Measurements from ENCODE around the gene ADCYAP1. TPM values are rescaled to one million over a fixed set of nuclear protein-coding genes. Genes with fewer than 3 reads are reported as not detected.

ADCYAP1 gene
- total and polyA plus RNA-seq, 5 experiments from 2014 or later: not detected

GRCh38 chr18:903701-904100 lies 970 bp upstream of the ADCYAP1 start:
- peak overlapping the region in 1 of 10 donors; percentile 49 for H3K27ac Mint-ChIP-seq
- H3K9me3 Mint-ChIP-seq: peaks cover 0 to 25% (median 8%) of the 10 kb centered on the region in 9 donors
- peaks cover 42 to 86% (median 60%) of the 10 kb centered on the region in 5 donors for H3K27me3 Mint-ChIP-seq
- ATAC-seq (no peak), DNase-seq (peak in 4 of 10 donors; percentile 9 to 37 (median 30))
- peaks cover 2 to 22% (median 7%) of the 10 kb centered on the region in 3 donors for H3K36me3 Mint-ChIP-seq
- POLR2A ChIA-PET: no interaction called here
- H3K4me3 Mint-ChIP-seq: peak overlapping the region in 1 of 10 donors; percentile 14
- peaks cover 9 to 25% (median 16%) of the 10 kb centered on the region in 4 donors for H3K4me1 Mint-ChIP-seq

GRCh38 chr18:905307-905947 lies 756 bp downstream of the ADCYAP1 start:
- ATAC-seq (no peak), DNase-seq (no peak)
- peaks cover 39 to 86% (median 61%) of the 10 kb centered on the region in 5 donors for H3K27me3 Mint-ChIP-seq
- H3K4me3 Mint-ChIP-seq: peak overlapping the region in 7 of 10 donors; percentile 26 to 75 (median 58)
- POLR2A ChIA-PET: no interaction called here
- H3K36me3 Mint-ChIP-seq: peaks cover 2 to 25% (median 9%) of the 10 kb centered on the region in 3 donors
- H3K27ac Mint-ChIP-seq: peak overlapping the region in 1 of 10 donors; percentile 63
- peaks cover 11 to 28% (median 22%) of the 10 kb centered on the region in 4 donors for H3K4me1 Mint-ChIP-seq
- peaks cover 0 to 25% (median 10%) of the 10 kb centered on the region in 9 donors for H3K9me3 Mint-ChIP-seq

GRCh38 chr18:905948-906415 lies 1.3 kb downstream of the ADCYAP1 start:
- DNase-seq (no peak), ATAC-seq (no peak)
- H3K4me1 Mint-ChIP-seq: peaks cover 11 to 28% (median 22%) of the 10 kb centered on the region in 4 donors
- peaks cover 41 to 86% (median 61%) of the 10 kb centered on the region in 5 donors for H3K27me3 Mint-ChIP-seq
- POLR2A ChIA-PET: no interaction called here
- H3K9me3 Mint-ChIP-seq: peaks cover 0 to 25% (median 10%) of the 10 kb centered on the region in 9 donors
- H3K4me3 Mint-ChIP-seq: peak overlapping the region in 8 of 10 donors; percentile 26 to 76 (median 66)
- H3K27ac Mint-ChIP-seq: peak overlapping the region in 2 of 10 donors; percentile 24 to 63
- H3K36me3 Mint-ChIP-seq: peaks cover 2 to 25% (median 9%) of the 10 kb centered on the region in 3 donors

- POLR2A ChIA-PET: no interaction called here
- Mint-ChIP-seq H3K27me3 (peaks cover 42 to 86% (median 60%) of the 10 kb centered on the region in 5 donors), H3K27ac (peak overlapping the region in 1 of 10 donors; percentile 13), H3K4me1 (peaks cover 11 to 28% (median 22%) of the 10 kb centered on the region in 4 donors), H3K36me3 (peaks cover 2 to 25% (median 9%) of the 10 kb centered on the region in 3 donors), H3K9me3 (peaks cover 0 to 25% (median 10%) of the 10 kb centered on the region in 9 donors), H3K4me3 (peak overlapping the region; percentile 20 to 80 (median 58))
- ATAC-seq (peak in 1 of 2 donors; percentile 23), DNase-seq (no peak)
Measured at GRCh38 chr18:906416-907114, 1.9 kb downstream of the ADCYAP1 start.

GRCh38 chr18:907115-907884 lies 2.6 kb downstream of the ADCYAP1 start:
- no peak overlapping the region for H3K27ac Mint-ChIP-seq
- peaks cover 11 to 28% (median 22%) of the 10 kb centered on the region in 4 donors for H3K4me1 Mint-ChIP-seq
- H3K36me3 Mint-ChIP-seq: peaks cover 2 to 22% (median 9%) of the 10 kb centered on the region in 3 donors
- DNase-seq: no peak
- peaks cover 0 to 23% (median 10%) of the 10 kb centered on the region in 9 donors for H3K9me3 Mint-ChIP-seq
- POLR2A ChIA-PET: no interaction called here
- H3K27me3 Mint-ChIP-seq: peaks cover 44 to 86% (median 58%) of the 10 kb centered on the region in 5 donors
- H3K4me3 Mint-ChIP-seq: peak overlapping the region in 9 of 10 donors; percentile 24 to 80 (median 57)
- peak; percentile 39 to 58 for ATAC-seq

DNA sequence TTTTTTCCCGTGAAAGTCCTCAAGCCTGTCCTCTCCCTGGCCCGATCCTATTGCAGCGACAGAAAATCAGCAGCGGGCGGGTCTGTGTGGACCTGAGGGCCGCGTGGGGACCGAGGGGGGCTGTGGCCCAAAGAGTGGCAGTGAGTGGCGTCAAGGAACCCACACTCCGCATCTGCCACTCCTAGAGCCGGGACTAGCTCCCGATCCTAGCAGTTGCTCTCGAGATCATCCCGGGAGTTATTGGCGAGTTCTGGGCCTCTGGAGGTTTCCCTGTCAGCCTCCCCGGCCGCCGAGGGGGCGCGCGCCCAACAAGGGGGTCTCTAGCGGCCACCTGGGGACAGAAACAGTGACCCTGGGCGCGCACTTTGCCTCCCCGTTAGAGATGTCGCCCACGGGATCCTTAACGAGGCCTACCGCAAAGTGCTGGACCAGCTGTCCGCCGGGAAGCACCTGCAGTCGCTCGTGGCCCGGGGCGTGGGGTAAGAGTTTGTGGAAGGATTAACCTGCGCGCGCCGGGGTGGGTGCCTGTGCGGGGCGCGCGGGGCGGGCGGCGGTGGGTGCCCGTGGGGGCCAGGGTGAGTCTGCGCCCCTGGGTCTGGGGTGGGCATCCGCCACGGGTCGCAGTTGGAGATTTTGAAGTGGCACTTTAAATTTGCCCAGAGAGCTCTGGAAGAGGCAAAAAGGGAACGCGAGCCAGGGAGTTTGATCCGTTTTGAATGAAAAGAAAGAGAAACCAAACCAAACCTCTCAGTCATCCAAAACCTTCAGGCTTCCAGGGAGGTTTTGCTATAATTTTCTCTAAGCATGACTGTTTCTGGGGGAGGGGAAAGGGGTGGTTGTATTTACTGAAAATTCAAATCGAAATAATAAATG lies 3.5 kb downstream of the ADCYAP1 start:
- H3K36me3 Mint-ChIP-seq: peaks cover 2 to 18% (median 7%) of the 10 kb centered on the region in 3 donors
- peak overlapping the region; percentile 54 to 79 (median 66) for H3K4me3 Mint-ChIP-seq
- POLR2A ChIA-PET: no interaction called here
- H3K27me3 Mint-ChIP-seq: peaks cover 40 to 86% (median 55%) of the 10 kb centered on the region in 5 donors
- no peak for DNase-seq
- H3K9me3 Mint-ChIP-seq: peaks cover 0 to 17% (median 7%) of the 10 kb centered on the region in 9 donors
- ATAC-seq: no peak
- peaks cover 11 to 28% (median 22%) of the 10 kb centered on the region in 4 donors for H3K4me1 Mint-ChIP-seq
- no peak overlapping the region for H3K27ac Mint-ChIP-seq

DNA sequence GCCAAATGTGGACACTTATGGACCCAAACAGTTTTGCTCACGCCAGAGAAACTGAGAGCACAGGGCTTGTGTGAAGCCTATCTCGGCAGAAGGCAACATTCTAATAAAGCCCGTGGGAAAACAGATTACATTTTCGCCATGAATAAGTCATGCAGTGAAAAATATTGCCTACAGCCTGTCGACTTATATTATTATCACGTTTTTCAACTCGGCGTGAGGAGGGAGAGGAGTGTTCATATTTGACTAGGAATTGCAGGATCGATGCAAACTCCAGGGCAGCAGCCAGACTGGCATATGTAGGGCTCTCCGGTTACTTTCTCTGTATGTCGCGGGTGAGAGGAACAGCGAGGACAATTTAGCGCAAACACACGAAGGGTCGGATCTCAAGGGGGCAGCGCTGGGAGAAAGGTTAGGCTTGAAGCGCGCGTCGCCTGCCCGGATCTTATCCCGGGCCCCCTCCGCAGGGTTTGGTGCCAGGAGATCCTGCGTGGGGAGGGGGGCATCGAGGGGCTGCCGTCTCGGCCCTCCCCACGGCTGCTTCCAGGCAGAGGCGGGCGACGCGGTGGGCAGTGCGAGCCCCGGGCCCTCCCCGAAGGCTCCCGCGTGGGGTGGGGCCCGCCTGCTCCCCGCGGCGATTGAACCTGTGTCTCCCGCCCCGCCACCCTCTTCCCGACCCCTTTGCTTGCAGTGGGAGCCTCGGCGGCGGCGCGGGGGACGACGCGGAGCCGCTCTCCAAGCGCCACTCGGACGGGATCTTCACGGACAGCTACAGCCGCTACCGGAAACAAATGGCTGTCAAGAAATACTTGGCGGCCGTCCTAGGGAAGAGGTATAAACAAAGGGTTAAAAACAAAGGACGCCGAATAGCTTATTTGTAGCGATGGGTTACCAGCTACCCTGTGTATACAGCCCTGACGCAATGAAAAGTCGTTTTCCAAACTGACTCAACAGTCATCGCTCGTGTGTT lies 4.4 kb downstream of the ADCYAP1 start:
- peak overlapping the region; percentile 54 to 79 (median 66) for H3K4me3 Mint-ChIP-seq
- DNase-seq: no peak

GRCh38 chr18:910247-910646 lies 5.6 kb downstream of the ADCYAP1 start:
- H3K36me3 Mint-ChIP-seq: peaks cover 2 to 7% (median 2%) of the 10 kb centered on the region in 3 donors
- peaks cover 34 to 85% (median 53%) of the 10 kb centered on the region in 5 donors for H3K27me3 Mint-ChIP-seq
- H3K4me3 Mint-ChIP-seq: no peak overlapping the region
- peaks cover 8 to 28% (median 18%) of the 10 kb centered on the region in 4 donors for H3K4me1 Mint-ChIP-seq
- DNase-seq (no peak), ATAC-seq (no peak)
- POLR2A ChIA-PET: no interaction called here
- peaks cover 0 to 4% (median 0%) of the 10 kb centered on the region in 9 donors for H3K9me3 Mint-ChIP-seq
- H3K27ac Mint-ChIP-seq: peak overlapping the region in 1 of 10 donors; percentile 44

More for the DNA sequence above, 4.4 kb downstream of the ADCYAP1 start:
- peaks cover 2 to 8% (median 3%) of the 10 kb centered on the region in 3 donors for H3K36me3 Mint-ChIP-seq
- peaks cover 0 to 8% (median 3%) of the 10 kb centered on the region in 9 donors for H3K9me3 Mint-ChIP-seq
- H3K4me1 Mint-ChIP-seq: peaks cover 11 to 28% (median 22%) of the 10 kb centered on the region in 4 donors
- ATAC-seq: no peak
- peak overlapping the region in 1 of 10 donors; percentile 11 for H3K27ac Mint-ChIP-seq
- H3K27me3 Mint-ChIP-seq: peaks cover 37 to 86% (median 54%) of the 10 kb centered on the region in 5 donors
- POLR2A ChIA-PET: no interaction called here

- peaks cover 0 to 10% (median 2%) of the 10 kb centered on the region in 3 donors for H3K36me3 Mint-ChIP-seq
- H3K27ac Mint-ChIP-seq: no peak overlapping the region
- no peak overlapping the region for H3K4me3 Mint-ChIP-seq
- peaks cover 0 to 2% (median 0%) of the 10 kb centered on the region in 9 donors for H3K9me3 Mint-ChIP-seq
- H3K27me3 Mint-ChIP-seq: peaks cover 34 to 84% (median 54%) of the 10 kb centered on the region in 5 donors
- H3K4me1 Mint-ChIP-seq: peaks cover 5 to 23% (median 16%) of the 10 kb centered on the region in 4 donors
- POLR2A ChIA-PET: no interaction called here
- ATAC-seq (peak in 1 of 2 donors; percentile 30), DNase-seq (no peak)
Measured at GRCh38 chr18:911025-911424, 6.4 kb downstream of the ADCYAP1 start.

GRCh38 chr18:911486-911885 lies 6.8 kb downstream of the ADCYAP1 start:
- Mint-ChIP-seq H3K4me1 (peaks cover 4 to 18% (median 14%) of the 10 kb centered on the region in 4 donors), H3K27ac (no peak overlapping the region), H3K4me3 (no peak overlapping the region), H3K9me3 (peaks cover 0 to 2% (median 0%) of the 10 kb centered on the region in 9 donors), H3K36me3 (peaks cover 0 to 10% (median 2%) of the 10 kb centered on the region in 3 donors), H3K27me3 (peaks cover 34 to 79% (median 52%) of the 10 kb centered on the region in 5 donors)
- DNase-seq (no peak), ATAC-seq (no peak)
- POLR2A ChIA-PET: no interaction called here
